K562 (cell line): ENCODE data around the gene NRAP.

Experiments
- CTCF ChIP-seq, 3 experiments: IDR thresholded peaks in 2 of 3; conservative IDR thresholded peaks in 1 of 3; 2 replicates each; pipeline ENCODE4 v1.5.1; 2011 to 2012; ENCODE audit warnings: low read length in 3 of 3, mild to moderate bottlenecking in 3 of 3, control low read depth in 2 of 3, improper control_type of control experiment in 1 of 3, inconsistent platforms in 1 of 3, low read depth in 1 of 3, mixed read lengths in 1 of 3, moderate library complexity in 1 of 3; ENCODE audit not compliant: insufficient read depth in 2 of 3
- DPF2 ChIP-seq: fragments of 450-650 bp; IDR thresholded peaks from 2 replicates; pipeline ENCODE4 v1.6.1; 2016
- HMG20B ChIP-seq: fragments of 250-450 bp; sonication (Bioruptor Pico); IDR thresholded peaks from 2 replicates; pipeline ENCODE4 v1.5.0; 2021; ENCODE audit warnings: mild to moderate bottlenecking
- PKNOX1 ChIP-seq: fragments of 450-650 bp; IDR thresholded peaks from 2 replicates; pipeline ENCODE4 v1.6.1; 2016
- POLR2A ChIP-seq: fragments of 450-650 bp; conservative IDR thresholded peaks from 2 replicates; pipeline ENCODE4 v1.6.1; 2016
- RBM15 ChIP-seq: fragments of 200-400 bp; formaldehyde crosslinking; IDR thresholded peaks from 2 replicates; pipeline ENCODE4 v1.6.1; 2018; ENCODE audit warnings: mild to moderate bottlenecking, low read length, moderate library complexity; ENCODE audit not compliant: insufficient read depth
- RNF219 ChIP-seq: fragments of 250-450 bp; sonication (Bioruptor Pico); IDR thresholded peaks from 2 replicates; pipeline ENCODE4 v1.5.0; 2022; ENCODE audit warnings: mild to moderate bottlenecking
- ZNF146 ChIP-seq: IDR thresholded peaks from one replicate; pipeline ENCODE4 v1.6.1; 2018; ENCODE audit warnings: missing compliant biosample characterization; ENCODE audit not compliant: unreplicated experiment
- ZNF384 ChIP-seq: IDR thresholded peaks from 2 replicates; pipeline ENCODE4 v1.6.1; 2012; ENCODE audit warnings: low read depth, low read length, improper control_type of control experiment
- TF ChIP-seq, protein P1 (sequence below): sonication (generic); formaldehyde crosslinking; IDR thresholded peaks from 2 replicates; pipeline ENCODE4 v1.8.1; 2023; ENCODE audit warnings: mild to moderate bottlenecking, missing genetic modification reagents
- TF ChIP-seq, protein P2 (sequence below): sonication (generic); formaldehyde crosslinking; IDR thresholded peaks from 2 replicates; pipeline ENCODE4 v1.5.0; 2020; ENCODE audit warnings: missing genetic modification reagents

GRCh38 chr10:113708640-113709039 lies 44.8 kb upstream of the NRAP start:
- TF ChIP-seq HMG20B (no peak), POLR2A (no peak), PKNOX1 (no peak), ZNF384 (no peak), CTCF (IDR thresholded peaks at IDR 0.05 in 2 of 3, conservative IDR thresholded peaks at IDR 0.05 in 1 of 3; ENCODE audit: insufficient read depth in 2 of 3, low read depth in 1 of 3, low read length in 3 of 3) (no peak), DPF2 (no peak), RNF219 (no peak), ZNF146 (CRISPR knock-in tag) (no peak), RBM15 (no peak)
- TF ChIP-seq, protein P1, sequence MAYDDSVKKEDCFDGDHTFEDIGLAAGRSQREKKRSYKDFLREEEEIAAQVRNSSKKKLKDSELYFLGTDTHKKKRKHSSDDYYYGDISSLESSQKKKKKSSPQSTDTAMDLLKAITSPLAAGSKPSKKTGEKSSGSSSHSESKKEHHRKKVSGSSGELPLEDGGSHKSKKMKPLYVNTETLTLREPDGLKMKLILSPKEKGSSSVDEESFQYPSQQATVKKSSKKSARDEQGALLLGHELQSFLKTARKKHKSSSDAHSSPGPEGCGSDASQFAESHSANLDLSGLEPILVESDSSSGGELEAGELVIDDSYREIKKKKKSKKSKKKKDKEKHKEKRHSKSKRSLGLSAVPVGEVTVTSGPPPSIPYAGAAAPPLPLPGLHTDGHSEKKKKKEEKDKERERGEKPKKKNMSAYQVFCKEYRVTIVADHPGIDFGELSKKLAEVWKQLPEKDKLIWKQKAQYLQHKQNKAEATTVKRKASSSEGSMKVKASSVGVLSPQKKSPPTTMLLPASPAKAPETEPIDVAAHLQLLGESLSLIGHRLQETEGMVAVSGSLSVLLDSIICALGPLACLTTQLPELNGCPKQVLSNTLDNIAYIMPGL (CRISPR knock-in tag), result no peak
- TF ChIP-seq, protein P2, sequence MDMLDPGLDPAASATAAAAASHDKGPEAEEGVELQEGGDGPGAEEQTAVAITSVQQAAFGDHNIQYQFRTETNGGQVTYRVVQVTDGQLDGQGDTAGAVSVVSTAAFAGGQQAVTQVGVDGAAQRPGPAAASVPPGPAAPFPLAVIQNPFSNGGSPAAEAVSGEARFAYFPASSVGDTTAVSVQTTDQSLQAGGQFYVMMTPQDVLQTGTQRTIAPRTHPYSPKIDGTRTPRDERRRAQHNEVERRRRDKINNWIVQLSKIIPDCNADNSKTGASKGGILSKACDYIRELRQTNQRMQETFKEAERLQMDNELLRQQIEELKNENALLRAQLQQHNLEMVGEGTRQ, result no peak
